HG02642 (cell line): Measurements from ENCODE around the gene CELF1.

Experiments
- ATAC-seq: cut with Tn5 transposase; IDR thresholded peaks from one replicate; pipeline ENCODE4 v1.9.1; 2021; ENCODE audit warnings: mild to moderate bottlenecking; ENCODE audit not compliant: unreplicated experiment, poor library complexity

The CELF1 gene

GRCh38 chr11:47514825-47515647 is 37.9 kb downstream of the CELF1 start:
- ATAC-seq, result no peak

DNA sequence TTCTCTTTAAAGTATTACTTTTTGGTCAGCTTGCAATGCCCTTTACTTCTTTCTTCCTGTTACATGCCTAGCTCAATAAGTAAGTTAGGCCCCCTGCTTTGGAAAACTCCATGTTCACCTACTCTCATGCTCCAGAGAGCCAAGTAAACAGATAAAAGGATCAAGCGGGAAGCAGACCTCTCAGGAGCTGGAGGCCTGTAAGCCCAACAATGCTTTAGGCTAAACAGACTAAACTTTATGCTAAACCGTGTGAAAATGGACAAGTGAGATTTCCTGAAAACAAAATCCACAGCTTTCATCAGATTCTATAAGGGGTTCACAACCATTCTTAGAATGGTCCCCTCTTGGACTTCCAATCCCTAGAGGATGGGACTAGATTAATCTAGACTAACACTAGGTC is 40.2 kb downstream of the CELF1 start:
- no peak for ATAC-seq

DNA sequence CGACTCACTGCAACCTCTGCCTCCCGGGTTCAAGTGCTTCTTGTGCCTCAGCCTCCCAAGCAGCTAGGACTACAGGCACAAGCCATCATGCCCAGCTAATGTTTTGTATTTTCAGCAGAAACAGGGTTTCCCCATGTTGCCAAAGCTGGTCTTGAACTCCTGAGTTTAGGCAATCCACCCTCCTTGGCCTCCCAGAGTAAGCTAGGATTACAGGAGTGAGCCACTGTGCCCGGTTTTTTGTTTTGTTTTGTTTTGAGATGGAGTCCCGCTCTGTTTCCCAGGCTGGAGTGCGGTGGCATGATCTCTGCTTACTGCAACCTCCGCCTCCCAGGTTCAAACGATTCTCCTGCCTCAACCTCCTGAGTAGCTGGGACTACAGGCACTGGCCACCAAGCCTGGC is 41.0 kb downstream of the CELF1 start:
- ATAC-seq, result no peak

DNA sequence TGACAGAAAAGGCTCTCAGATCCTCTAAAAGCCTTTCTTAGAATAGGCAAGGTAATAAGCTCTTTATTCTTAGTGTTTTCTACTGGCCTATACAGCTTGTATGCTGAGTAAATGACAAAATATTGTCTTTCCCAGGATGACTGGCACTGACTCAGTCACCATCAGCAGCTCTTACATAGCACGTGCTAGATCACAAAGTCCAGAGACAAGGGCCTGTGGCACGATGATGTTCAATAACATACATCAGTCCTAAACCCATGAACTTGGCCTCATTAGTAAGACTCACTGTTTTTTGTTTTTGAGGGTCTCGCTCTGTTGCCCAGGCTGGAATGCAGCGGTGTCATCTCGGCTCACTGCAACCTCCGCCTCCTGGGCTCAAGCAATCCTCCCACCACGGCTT is 42.7 kb downstream of the CELF1 start:
- ATAC-seq, result no peak

DNA sequence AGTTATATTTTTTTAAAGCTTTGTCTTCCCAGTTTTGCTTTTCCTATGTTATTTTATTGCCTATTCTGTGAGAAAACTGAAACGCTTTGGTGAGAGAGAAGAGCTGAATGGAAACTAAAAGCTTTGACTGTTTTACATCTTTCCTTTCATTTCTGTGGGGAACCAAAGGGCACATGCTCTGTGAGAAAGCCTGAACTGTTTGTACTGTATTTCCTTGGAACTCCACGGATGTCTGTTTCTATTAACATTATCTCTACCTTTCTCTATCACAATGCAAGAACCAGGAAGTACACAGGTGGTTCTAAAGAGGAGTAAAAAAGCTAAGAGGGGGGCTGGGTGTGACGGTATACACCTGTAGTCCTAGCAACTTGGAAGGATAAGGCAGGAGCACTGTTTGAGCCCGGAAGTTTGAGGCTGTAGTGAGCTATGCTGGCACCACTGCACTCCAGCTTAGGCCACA is 43.8 kb downstream of the CELF1 start:
- no peak for ATAC-seq

- ATAC-seq, result no peak
Measured at GRCh38 chr11:47508240-47508957, 44.5 kb downstream of the CELF1 start.

DNA sequence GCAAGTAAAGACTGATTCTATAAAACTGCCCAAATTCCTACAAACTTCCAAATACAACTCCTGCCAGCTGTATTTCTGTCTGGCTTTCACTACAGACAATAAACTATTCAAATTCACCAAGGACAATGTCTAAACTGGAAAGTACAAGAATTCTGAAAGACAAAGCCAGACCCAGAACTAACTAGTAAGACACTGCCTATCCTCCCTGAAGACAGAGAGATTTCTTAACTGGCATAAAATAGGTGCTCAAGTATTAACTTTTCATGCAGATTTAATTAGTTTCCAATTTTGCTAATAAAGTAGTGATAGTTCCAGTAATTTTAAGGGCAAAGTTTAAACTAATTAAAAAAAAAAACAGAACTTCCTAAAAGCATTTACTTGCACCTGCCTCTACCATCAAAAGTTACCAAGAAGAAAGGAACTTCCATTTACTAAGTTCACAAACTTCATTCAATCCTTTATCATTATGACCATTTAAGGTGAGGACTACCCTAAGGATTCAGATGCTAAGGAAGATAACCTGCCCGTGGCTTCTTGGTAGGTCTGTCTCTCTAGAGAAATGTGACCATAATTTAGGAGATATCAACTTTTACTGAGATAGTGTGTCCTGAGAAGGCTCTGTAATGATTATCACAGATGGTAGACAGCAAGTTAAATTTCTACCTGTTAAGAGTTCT is 45.2 kb downstream of the CELF1 start:
- ATAC-seq, result no peak

- ATAC-seq, result no peak
Measured at GRCh38 chr11:47506795-47507562, 46.0 kb downstream of the CELF1 start.

GRCh38 chr11:47506373-47506772 is 46.6 kb downstream of the CELF1 start:
- ATAC-seq, result no peak

DNA sequence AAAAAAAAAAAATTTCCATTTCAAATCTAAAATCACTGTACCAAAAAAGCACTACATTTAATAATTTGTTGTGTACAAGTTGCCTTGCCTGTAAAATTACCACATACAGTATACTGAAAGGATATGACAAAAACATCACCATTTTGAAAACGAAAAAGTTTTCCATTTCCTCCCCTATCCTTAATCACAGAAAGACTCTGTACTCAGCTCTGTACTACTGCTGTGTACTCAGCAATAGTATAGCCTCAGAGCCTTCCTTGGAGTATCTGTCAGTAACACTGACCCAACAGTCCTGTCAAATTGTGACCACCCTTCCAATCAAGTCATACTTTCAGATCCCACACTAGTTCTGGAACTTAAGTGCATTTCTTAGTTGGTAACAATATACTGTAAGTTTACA is 48.0 kb downstream of the CELF1 start:
- no peak for ATAC-seq

DNA sequence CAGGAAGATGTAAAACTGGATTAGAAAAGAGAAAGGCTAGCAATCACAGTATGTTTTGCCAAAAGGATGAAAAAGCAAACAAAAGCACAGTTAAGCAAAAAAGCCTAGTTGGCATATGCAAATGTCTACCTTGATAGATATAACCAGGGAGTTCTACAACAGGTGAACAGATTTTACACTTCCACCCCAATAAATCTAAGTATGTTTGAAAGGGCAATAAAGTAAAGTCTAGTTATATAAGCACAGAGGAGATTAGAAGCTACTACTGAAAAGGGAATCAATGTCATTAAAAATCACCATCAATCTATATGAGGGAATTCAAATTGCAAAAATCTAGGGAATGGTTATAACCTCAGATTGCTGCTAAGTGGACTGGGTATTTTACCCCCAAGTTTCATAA is 49.7 kb downstream of the CELF1 start:
- ATAC-seq, result no peak

- ATAC-seq, result no peak
Measured at GRCh38 chr11:47502767-47503166, 50.2 kb downstream of the CELF1 start.

- ATAC-seq, result no peak
Measured at GRCh38 chr11:47501101-47501500, 51.8 kb downstream of the CELF1 start.

- no peak for ATAC-seq
Measured at GRCh38 chr11:47500121-47500520, 52.8 kb downstream of the CELF1 start.

DNA sequence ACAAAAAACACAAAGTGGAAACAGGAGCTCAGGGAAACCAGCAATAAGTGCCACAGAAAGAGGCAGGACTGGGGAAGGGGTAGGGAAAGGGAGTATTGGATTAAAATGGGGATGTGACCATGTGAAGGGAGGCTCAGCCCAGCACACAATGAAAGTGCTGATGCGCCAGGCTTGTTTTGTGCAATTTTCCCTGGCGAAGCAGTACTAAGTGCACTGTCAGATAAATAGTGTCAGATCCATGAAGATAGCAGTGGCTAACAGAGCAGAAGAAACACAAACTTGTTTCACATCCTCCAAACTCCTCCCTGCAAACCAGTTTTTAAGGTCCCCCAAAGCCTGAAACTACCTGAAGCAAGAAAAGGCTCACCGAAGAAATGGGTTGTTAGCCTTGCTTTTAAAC is 53.3 kb downstream of the CELF1 start:
- ATAC-seq, result no peak

DNA sequence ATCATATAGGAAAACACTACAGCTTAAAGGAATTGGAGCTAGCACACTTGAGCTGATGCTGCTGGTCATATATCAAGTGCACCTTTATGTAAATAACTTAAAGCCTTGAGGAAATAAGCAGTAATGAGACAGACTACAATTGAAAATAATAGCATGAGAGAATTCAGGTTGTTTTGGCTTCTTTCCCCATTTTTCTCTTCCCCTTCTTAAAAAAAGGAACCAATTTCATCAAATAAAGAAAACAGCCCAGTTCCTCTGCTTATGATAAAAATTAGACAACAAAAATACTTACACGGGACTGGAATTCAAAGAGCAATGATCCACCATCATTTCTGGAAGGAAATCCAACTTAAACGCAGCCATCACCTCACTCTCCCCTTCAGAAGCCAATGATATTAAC is 53.8 kb downstream of the CELF1 start:
- ATAC-seq, result no peak

- no peak for ATAC-seq
Measured at GRCh38 chr11:47498584-47499152, 54.3 kb downstream of the CELF1 start.

- ATAC-seq, result no peak
Measured at GRCh38 chr11:47498149-47498548, 54.8 kb downstream of the CELF1 start.

DNA sequence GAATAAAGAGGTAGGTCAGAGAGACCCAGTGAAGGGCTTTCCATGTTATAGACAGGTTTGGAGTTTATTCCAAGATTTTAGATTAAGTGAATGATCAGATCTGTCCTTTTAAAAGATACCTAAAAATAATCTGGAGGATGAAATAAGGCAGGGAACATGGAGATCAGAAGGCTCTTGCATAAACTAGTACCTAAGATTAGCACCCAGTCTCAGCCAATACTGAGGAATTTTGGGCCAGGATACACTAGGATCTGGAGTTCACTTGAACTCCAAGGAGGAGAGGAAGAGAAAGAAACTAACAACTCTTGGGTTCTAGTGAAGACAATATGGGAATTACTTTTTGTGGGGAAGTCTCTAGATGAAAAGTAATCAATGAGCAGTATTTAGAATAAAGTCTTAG is 56.1 kb downstream of the CELF1 start:
- no peak for ATAC-seq

DNA sequence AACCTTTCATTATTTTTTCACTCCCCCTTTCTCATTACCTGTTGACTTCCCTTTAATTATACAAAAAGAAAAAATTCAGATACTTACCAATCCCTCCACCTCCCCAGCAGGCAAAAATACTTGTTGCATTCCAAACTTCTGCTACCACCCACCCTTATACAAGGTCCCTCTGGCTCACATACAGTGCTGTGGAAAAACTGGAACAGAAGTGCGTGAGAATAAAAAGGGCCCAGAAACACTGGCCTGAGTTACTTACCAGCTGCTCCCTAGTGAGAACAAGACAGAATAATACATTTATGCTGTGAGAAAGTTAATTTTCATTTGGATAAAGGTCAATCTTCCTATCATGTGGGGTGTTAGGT is 57.1 kb downstream of the CELF1 start:
- no peak for ATAC-seq
